Stomach smooth muscle (tissue), 2 donors: ENCODE data around the gene MDN1.

Experiments
- H3K27ac ChIP-seq: one replicate; pipeline ENCODE4 v1.7.0; 2013; ENCODE audit warnings: mild to moderate bottlenecking, low read length, inconsistent platforms
- H3K27me3 ChIP-seq, 2 donors: one replicate each; pipeline ENCODE4 v1.7.0; 2013; ENCODE audit warnings: low read length in 2 of 2; ENCODE audit not compliant: insufficient read depth in 2 of 2, control insufficient read depth in 1 of 2
- H3K36me3 ChIP-seq, 2 donors: one replicate each; pipeline ENCODE4 v1.7.0; 2013; ENCODE audit warnings: low read length in 2 of 2; ENCODE audit not compliant: control insufficient read depth in 2 of 2, insufficient read depth in 2 of 2
- H3K4me1 ChIP-seq: one replicate; pipeline ENCODE4 v1.7.0; 2013; ENCODE audit warnings: low read length; ENCODE audit not compliant: control insufficient read depth, insufficient read depth
- H3K4me3 ChIP-seq, 2 donors: one replicate each; pipeline ENCODE4 v1.7.0; 2013; ENCODE audit warnings: low read length in 2 of 2
- H3K9ac ChIP-seq, 2 donors: one replicate each; pipeline ENCODE4 v1.7.0; 2013; ENCODE audit warnings: low read length in 2 of 2, mild to moderate bottlenecking in 1 of 2
- H3K9me3 ChIP-seq, 2 donors: one replicate each; pipeline ENCODE4 v1.7.0; 2013; ENCODE audit warnings: low read length in 2 of 2; ENCODE audit not compliant: control insufficient read depth in 2 of 2
- donor health status: healthy.
- donor health status: Pancreatic carcinoma.

MDN1 gene

GRCh38 chr6:89729818-89730217 is 89.8 kb downstream of the MDN1 start:
- Histone ChIP-seq H3K36me3 (peaks cover 31 to 39% of the 10 kb centered on the region in 2 donors), H3K9ac (no peak overlapping the region)

DNA sequence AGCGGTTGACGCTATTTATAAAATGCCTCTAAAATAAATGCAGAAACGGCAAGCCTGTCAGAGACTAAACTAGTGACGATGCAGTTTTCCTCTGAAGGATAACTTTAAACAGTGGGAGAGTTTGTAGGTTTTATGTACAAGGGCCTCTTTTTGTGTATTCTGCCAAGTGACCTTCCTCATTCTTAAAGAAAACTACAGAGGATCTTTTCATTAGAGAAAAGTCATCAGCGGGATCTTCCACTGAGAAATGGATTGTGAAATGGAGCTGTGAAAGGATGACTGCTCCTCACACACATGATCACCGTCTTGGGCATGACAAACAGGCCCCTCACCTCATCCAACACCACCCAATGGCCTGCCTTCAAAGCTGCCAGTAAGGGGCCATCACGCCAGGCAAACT is 92.1 kb downstream of the MDN1 start:
- no peak overlapping the region for H3K4me3 ChIP-seq
- H3K36me3 ChIP-seq, result peaks cover 31 to 42% of the 10 kb centered on the region in 2 donors
- H3K4me1 ChIP-seq, result no peaks in the 10 kb centered on the region
- no peaks in the 10 kb centered on the region for H3K9me3 ChIP-seq
- H3K27me3 ChIP-seq, result no peaks in the 10 kb centered on the region
- H3K27ac ChIP-seq, result no peak overlapping the region
- no peak overlapping the region for H3K9ac ChIP-seq

More at GRCh38 chr6:89729818-89730217, 89.8 kb downstream of the MDN1 start:
- Histone ChIP-seq H3K27ac (no peak overlapping the region), H3K27me3 (no peaks in the 10 kb centered on the region), H3K4me1 (no peaks in the 10 kb centered on the region), H3K4me3 (no peak overlapping the region), H3K9me3 (no peaks in the 10 kb centered on the region)

- H3K9ac ChIP-seq, result no peak overlapping the region
- no peaks in the 10 kb centered on the region for H3K27me3 ChIP-seq
- peaks cover 39% of the 10 kb centered on the region in 2 donors for H3K36me3 ChIP-seq
- no peaks in the 10 kb centered on the region for H3K4me1 ChIP-seq
- no peaks in the 10 kb centered on the region for H3K9me3 ChIP-seq
- H3K27ac ChIP-seq, result no peak overlapping the region
- no peak overlapping the region for H3K4me3 ChIP-seq
These were observed 94.6 kb downstream of the MDN1 start for GRCh38 chr6:89724981-89725380.

DNA sequence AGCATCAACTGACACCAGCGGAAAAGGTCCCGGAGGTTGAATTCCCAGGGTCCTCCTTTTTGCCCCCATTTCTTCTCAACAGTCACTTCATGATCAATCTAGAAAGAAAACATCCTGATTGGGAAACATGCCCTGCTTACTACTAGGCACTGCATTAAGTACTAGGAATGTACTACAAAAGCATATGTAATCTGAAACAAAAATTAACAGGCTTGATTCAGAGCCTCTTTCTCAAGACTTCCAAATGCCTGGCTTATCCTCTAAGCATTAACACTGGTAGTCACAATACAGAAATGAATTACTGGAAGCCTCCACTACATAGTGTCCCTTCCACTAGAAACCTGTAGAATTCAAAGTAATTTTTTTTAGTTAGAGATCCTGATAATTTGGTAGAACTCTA is 96.5 kb downstream of the MDN1 start:
- Histone ChIP-seq H3K4me3 (no peak overlapping the region), H3K27ac (no peak overlapping the region), H3K27me3 (no peaks in the 10 kb centered on the region), H3K9ac (no peak overlapping the region), H3K9me3 (no peaks in the 10 kb centered on the region), H3K4me1 (no peaks in the 10 kb centered on the region), H3K36me3 (peaks cover 36 to 39% of the 10 kb centered on the region in 2 donors)

GRCh38 chr6:89716532-89716931 is 103.1 kb downstream of the MDN1 start:
- Histone ChIP-seq H3K4me3 (no peak overlapping the region), H3K36me3 (peaks cover 39 to 53% of the 10 kb centered on the region in 2 donors), H3K9ac (no peak overlapping the region), H3K27ac (no peak overlapping the region), H3K9me3 (no peaks in the 10 kb centered on the region), H3K4me1 (no peaks in the 10 kb centered on the region), H3K27me3 (no peaks in the 10 kb centered on the region)

GRCh38 chr6:89711801-89712200 is 107.8 kb downstream of the MDN1 start:
- no peak overlapping the region for H3K4me3 ChIP-seq
- H3K36me3 ChIP-seq, result peaks cover 57% of the 10 kb centered on the region in 2 donors
- no peaks in the 10 kb centered on the region for H3K27me3 ChIP-seq

DNA sequence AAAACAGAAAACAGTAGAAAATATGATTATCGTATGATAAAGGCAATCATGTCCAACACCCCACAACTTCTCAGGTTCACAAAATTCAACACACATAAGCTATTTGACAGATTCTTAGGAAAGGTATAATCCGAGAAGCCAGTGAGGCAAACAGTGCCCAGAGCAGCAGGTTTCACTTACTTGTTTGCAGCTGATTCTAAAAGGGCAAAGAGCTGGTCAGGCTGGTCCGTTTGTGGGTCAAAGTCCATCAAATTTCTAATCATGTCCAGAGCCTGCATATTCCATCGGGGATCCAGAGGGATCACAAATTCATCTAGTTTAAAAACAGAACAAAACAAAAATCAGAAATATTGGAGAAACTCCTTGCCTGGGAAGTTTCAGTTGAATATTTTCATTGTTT is 111.3 kb downstream of the MDN1 start:
- H3K27me3 ChIP-seq, result no peaks in the 10 kb centered on the region
- no peak overlapping the region for H3K4me3 ChIP-seq
- H3K27ac ChIP-seq, result no peak overlapping the region
- peaks cover 35 to 47% of the 10 kb centered on the region in 2 donors for H3K36me3 ChIP-seq
- no peak overlapping the region for H3K9ac ChIP-seq
- no peaks in the 10 kb centered on the region for H3K4me1 ChIP-seq
- H3K9me3 ChIP-seq, result no peaks in the 10 kb centered on the region

More at GRCh38 chr6:89711801-89712200, 107.8 kb downstream of the MDN1 start:
- Histone ChIP-seq H3K9me3 (no peaks in the 10 kb centered on the region), H3K4me1 (no peaks in the 10 kb centered on the region), H3K9ac (no peak overlapping the region), H3K27ac (no peak overlapping the region)

GRCh38 chr6:89707766-89708165 is 111.8 kb downstream of the MDN1 start:
- peaks cover 35 to 47% of the 10 kb centered on the region in 2 donors for H3K36me3 ChIP-seq
- no peak overlapping the region for H3K4me3 ChIP-seq
- H3K9me3 ChIP-seq, result no peaks in the 10 kb centered on the region
- H3K9ac ChIP-seq, result no peak overlapping the region
- no peaks in the 10 kb centered on the region for H3K4me1 ChIP-seq
- no peaks in the 10 kb centered on the region for H3K27me3 ChIP-seq
- H3K27ac ChIP-seq, result no peak overlapping the region

- no peaks in the 10 kb centered on the region for H3K9me3 ChIP-seq
- H3K9ac ChIP-seq, result no peak overlapping the region
- no peaks in the 10 kb centered on the region for H3K4me1 ChIP-seq
- no peak overlapping the region for H3K27ac ChIP-seq
- H3K4me3 ChIP-seq, result no peak overlapping the region
- no peaks in the 10 kb centered on the region for H3K27me3 ChIP-seq
- peaks cover 33 to 40% of the 10 kb centered on the region in 2 donors for H3K36me3 ChIP-seq
These were observed 113.5 kb downstream of the MDN1 start for GRCh38 chr6:89706121-89706520.

DNA sequence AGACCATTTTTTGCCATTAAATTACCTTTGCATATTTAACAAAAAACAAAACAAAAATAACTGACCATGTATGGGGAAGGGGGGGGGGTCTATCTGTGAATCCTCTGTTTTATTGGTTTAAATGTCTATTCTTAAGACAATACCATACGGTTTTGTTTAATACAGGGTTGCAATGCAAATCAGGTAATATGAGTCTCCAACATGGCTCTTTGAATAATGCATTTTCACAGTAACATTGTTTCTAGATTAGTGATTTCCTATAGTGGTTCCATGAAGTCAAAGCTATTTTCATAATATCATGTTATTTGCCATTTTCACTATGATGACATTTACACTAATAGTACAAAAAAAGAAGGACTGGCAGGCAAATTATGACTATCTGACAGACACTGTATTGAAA is 116.3 kb downstream of the MDN1 start:
- Histone ChIP-seq H3K27me3 (no peaks in the 10 kb centered on the region), H3K27ac (no peak overlapping the region), H3K36me3 (peaks cover 29 to 39% of the 10 kb centered on the region in 2 donors), H3K9ac (no peak overlapping the region), H3K4me1 (no peaks in the 10 kb centered on the region), H3K9me3 (no peaks in the 10 kb centered on the region), H3K4me3 (no peak overlapping the region)

- Histone ChIP-seq H3K27me3 (no peaks in the 10 kb centered on the region), H3K9ac (no peak overlapping the region), H3K4me3 (no peak overlapping the region), H3K9me3 (no peaks in the 10 kb centered on the region), H3K27ac (no peak overlapping the region), H3K36me3 (peaks cover 20 to 30% of the 10 kb centered on the region in 2 donors), H3K4me1 (no peaks in the 10 kb centered on the region)
These were observed 117.2 kb downstream of the MDN1 start for GRCh38 chr6:89702349-89702748.
